GM12864 (cell line): ENCODE data around the gene SLC36A1.

Source experiments
- DNase-seq: peaks from one replicate; pipeline ENCODE4 v3.0.0-alpha.2; 2011; ENCODE audit warnings: low read depth
- H3K4me3 ChIP-seq: 2 replicates; pipeline ENCODE4 v1.5.1; 2011; ENCODE audit warnings: mild to moderate bottlenecking, low read depth, low read length, control low read depth
- CTCF ChIP-seq: IDR thresholded peaks from 2 replicates; pipeline ENCODE4 v1.5.1; 2011; ENCODE audit warnings: low read depth, mild to moderate bottlenecking, moderate library complexity, low read length, control low read depth, inconsistent platforms; ENCODE audit errors: missing control alignments

The SLC36A1 gene

GRCh38 chr5:151432210-151432609, 15.2 kb upstream of the SLC36A1 start:
- no peak for DNase-seq
- H3K4me3 ChIP-seq, result no peak overlapping the region
- TF ChIP-seq CTCF, result no peak

DNA sequence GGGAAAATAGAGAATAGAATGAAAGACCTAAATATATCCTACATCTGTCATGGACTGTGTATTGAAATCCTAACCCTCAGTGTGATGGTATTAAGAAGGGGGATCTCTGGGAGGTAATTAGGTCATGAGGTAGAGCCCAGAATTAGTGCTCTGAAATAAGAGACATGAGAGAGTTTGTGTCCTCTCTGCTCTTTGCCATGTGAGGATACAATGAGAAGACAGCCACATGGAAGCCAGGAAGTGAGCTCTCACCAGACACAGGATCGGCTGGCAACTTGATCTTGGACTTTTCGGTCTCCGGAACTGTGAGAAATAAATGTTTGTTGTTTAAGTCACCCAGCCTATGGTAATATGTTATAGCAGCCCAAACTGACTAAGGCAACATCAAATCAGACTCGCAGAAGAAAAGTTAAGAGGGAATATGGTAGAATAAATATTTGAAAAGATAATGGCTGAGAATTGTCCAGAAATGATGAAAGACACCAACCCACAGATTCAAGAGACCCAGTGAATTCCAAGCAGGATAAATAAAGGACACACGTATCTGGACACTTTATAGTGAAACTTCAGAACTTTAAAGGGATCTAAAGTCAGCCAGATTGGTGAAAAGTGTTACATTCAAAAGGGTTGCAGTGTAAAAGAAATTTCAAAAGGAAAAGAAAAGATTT, 12.7 kb upstream of the SLC36A1 start:
- H3K4me3 ChIP-seq, result no peak overlapping the region
- no peak for TF ChIP-seq CTCF
- DNase-seq, result no peak

GRCh38 chr5:151448038-151448985, 909 bp downstream of the SLC36A1 start:
- peak overlapping the region; percentile 89 for H3K4me3 ChIP-seq
- no peak for DNase-seq
- TF ChIP-seq CTCF, result peak; percentile 23

DNA sequence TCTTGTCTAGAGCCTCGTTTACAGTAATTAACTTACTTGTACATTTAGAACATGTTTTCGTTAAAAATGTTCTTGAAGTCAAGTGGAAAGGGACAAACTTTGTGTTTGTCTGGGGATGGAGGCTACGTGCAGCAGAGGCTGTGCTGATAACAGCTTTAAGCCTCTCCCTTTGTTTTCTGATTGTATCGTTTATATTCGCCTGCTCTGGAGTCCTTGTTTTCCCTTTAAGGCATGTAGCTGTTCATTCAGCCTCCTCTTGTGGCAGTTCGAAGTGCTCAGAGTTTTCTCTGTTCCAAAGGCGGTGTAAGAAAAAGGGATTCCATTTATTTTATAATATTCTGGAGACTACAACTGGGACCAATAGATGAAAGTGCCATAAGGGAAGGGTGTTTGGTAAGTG, 1.9 kb downstream of the SLC36A1 start:
- no peak for TF ChIP-seq CTCF

DNA sequence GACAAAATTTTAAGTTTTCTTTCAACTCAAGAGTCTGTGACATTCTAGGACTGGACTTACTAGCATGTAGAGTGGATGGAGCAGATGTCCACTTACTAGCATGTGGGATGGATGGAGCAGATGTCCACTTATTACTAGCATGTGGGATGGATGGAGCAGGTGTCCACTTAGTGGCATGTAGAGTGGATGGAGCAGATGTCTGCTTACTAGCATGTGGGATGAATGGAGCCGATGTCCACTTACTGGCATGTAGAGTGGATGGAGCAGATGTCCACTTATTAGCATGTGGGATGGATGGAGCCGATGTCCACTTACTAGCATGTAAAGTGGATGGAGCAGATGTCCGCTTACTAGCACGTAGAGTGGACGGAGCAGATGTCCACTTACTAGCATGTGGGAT, 2.4 kb downstream of the SLC36A1 start:
- DNase-seq, result no peak
- H3K4me3 ChIP-seq, result no peak overlapping the region
- TF ChIP-seq CTCF, result no peak

More for the DNA sequence above, 1.9 kb downstream of the SLC36A1 start:
- no peak overlapping the region for H3K4me3 ChIP-seq
- DNase-seq, result no peak

- TF ChIP-seq CTCF, result no peak
- no peak for DNase-seq
- no peak overlapping the region for H3K4me3 ChIP-seq
Observed at GRCh38 chr5:151450605-151451004, 3.2 kb downstream of the SLC36A1 start.
